ENCODE measurements around the gene ADARB1. TPM values are rescaled to one million over a fixed set of nuclear protein-coding genes. Genes with fewer than 3 reads are reported as not detected.

Gene ADARB1
- total RNA-seq, 3 donors from 2014 or later (not counting 1 experiment from before 2014, with no cell fraction given): 20.7 to 28.0 (median 26.6) TPM

DNA sequence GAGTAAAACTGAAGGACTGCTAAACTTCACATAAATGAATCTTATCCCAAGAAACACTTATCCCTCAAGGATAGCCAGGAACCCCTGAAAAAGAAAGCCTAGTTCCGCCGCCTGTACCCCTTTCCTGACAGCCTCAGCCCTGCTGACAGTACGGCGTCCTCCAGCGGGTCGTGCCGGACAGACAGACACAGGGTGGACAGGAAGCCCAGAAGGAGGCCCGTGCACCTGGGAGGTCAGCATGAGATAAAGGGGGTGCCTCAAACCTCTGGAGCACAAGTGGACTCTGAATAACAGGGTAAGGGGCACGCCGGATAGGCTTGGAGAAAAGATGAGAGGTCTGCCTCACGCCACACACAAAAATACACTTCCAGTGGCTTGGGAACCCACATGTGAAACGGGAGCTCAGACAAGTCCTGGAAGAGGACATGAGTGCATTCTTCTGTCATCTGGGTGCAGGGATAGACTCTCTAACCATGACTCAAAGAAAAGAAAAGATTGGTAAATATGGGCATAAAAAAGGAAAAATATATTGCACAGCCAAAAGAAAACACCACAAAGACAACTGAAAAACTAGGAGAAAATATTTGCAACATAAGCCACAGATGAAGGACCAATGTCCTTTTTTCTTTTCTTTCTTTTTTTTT lies 17.3 kb upstream of the ADARB1 start:
- TF ChIP-seq, protein P1, sequence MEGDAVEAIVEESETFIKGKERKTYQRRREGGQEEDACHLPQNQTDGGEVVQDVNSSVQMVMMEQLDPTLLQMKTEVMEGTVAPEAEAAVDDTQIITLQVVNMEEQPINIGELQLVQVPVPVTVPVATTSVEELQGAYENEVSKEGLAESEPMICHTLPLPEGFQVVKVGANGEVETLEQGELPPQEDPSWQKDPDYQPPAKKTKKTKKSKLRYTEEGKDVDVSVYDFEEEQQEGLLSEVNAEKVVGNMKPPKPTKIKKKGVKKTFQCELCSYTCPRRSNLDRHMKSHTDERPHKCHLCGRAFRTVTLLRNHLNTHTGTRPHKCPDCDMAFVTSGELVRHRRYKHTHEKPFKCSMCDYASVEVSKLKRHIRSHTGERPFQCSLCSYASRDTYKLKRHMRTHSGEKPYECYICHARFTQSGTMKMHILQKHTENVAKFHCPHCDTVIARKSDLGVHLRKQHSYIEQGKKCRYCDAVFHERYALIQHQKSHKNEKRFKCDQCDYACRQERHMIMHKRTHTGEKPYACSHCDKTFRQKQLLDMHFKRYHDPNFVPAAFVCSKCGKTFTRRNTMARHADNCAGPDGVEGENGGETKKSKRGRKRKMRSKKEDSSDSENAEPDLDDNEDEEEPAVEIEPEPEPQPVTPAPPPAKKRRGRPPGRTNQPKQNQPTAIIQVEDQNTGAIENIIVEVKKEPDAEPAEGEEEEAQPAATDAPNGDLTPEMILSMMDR (IDR thresholded peaks at IDR 0.05): no peak
- H3K27me3 ChIP-seq (ENCODE audit: control insufficient read depth, insufficient read depth, low read length): peaks cover 3% of the 10 kb centered on the region
- no peaks in the 10 kb centered on the region for H3K9me3 Mint-ChIP-seq
- WGBS (ENCODE audit: insufficient coverage): 83% methylated on average over 11 of the region's 12 CpGs
- H3K27ac ChIP-seq (ENCODE audit: low read length): no peak overlapping the region
- no peak overlapping the region for H3K4me3 ChIP-seq (ENCODE audit: low read length)
- peaks cover 35 to 39% of the 10 kb centered on the region in 2 donors for H3K27me3 Mint-ChIP-seq (ENCODE audit: low read depth in 2 of 2)
- H3K4me3 Mint-ChIP-seq: no peak overlapping the region
- DNase-seq (no peak), ATAC-seq (no peak)
- no peaks in the 10 kb centered on the region for H3K4me1 Mint-ChIP-seq
- H3K27ac Mint-ChIP-seq: no peak overlapping the region
- intact Hi-C loops (cut with micrococcal nuclease): no loop called here
- no peaks in the 10 kb centered on the region for H3K36me3 ChIP-seq (ENCODE audit: control insufficient read depth, insufficient read depth, low read length)
- no peaks in the 10 kb centered on the region for H3K4me1 ChIP-seq (ENCODE audit: control insufficient read depth, insufficient read depth, low read length)
- H3K9me3 ChIP-seq (ENCODE audit: control insufficient read depth, insufficient read depth, low read length): no peaks in the 10 kb centered on the region
- H3K36me3 Mint-ChIP-seq: no peaks in the 10 kb centered on the region

DNA sequence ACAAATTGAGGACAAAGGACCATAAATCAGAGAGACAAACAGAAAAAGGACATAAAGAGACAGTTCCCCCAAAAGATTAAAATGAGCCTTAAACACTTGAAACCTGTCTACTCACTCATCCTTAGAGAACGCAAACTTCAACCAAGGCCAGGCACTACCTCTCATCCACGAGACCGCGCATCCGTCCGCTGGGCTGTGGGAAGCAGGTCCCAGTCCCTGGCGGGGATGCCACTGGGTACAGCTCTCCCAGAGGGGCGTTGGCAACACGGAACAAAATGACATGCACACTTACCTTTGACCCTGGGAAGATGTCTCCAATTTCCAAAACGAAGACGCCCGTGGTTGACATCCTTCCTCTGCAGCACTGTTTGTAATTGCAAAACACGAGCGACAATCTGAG lies 16.5 kb upstream of the ADARB1 start:
- no peaks in the 10 kb centered on the region for H3K4me1 ChIP-seq (ENCODE audit: control insufficient read depth, insufficient read depth, low read length)
- no peaks in the 10 kb centered on the region for H3K9me3 Mint-ChIP-seq
- ATAC-seq (no peak), DNase-seq (no peak)
- H3K36me3 Mint-ChIP-seq: no peaks in the 10 kb centered on the region
- H3K27me3 Mint-ChIP-seq (ENCODE audit: low read depth in 2 of 2): peaks cover 33 to 39% of the 10 kb centered on the region in 2 donors
- no peak overlapping the region for H3K27ac Mint-ChIP-seq
- peaks cover 3% of the 10 kb centered on the region for H3K27me3 ChIP-seq (ENCODE audit: control insufficient read depth, insufficient read depth, low read length)
- WGBS (ENCODE audit: insufficient coverage): 80% methylated on average over 14 of the region's 14 CpGs
- no peak overlapping the region for H3K27ac ChIP-seq (ENCODE audit: low read length)
- H3K4me3 ChIP-seq (ENCODE audit: low read length): no peak overlapping the region
- no peak overlapping the region for H3K4me3 Mint-ChIP-seq
- intact Hi-C loops (cut with micrococcal nuclease): no loop called here
- TF ChIP-seq, protein P1 (IDR thresholded peaks at IDR 0.05): no peak
- no peaks in the 10 kb centered on the region for H3K4me1 Mint-ChIP-seq
- H3K36me3 ChIP-seq (ENCODE audit: control insufficient read depth, insufficient read depth, low read length): no peaks in the 10 kb centered on the region
- H3K9me3 ChIP-seq (ENCODE audit: control insufficient read depth, insufficient read depth, low read length): no peaks in the 10 kb centered on the region

DNA sequence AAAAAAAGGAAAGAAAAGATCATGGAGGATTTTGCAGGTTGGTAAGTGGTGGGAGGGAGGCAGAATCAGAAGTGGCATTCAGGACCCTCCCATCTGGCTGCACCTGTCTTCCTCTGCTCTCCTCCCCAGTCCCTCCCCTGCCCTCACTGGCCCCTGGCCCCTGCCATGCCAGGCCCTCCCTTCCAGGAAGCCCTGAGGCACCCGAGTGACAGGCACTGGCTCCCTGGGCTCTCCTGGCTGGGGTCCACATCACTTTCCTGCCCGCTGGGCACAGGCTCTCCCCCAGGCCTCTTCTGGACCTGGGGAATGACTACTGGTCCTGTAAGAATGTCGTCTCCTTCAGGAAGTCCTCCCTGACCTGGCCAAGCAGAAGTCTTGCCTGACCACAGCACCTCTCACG lies 15.3 kb upstream of the ADARB1 start:
- DNase-seq (no peak), ATAC-seq (no peak)
- no peaks in the 10 kb centered on the region for H3K4me1 ChIP-seq (ENCODE audit: control insufficient read depth, insufficient read depth, low read length)
- Mint-ChIP-seq H3K4me1 (no peaks in the 10 kb centered on the region), H3K4me3 (no peak overlapping the region), H3K27ac (no peak overlapping the region), H3K27me3 (ENCODE audit: low read depth in 2 of 2) (peaks cover 25 to 37% of the 10 kb centered on the region in 2 donors), H3K9me3 (no peaks in the 10 kb centered on the region), H3K36me3 (no peaks in the 10 kb centered on the region)
- no peak overlapping the region for H3K4me3 ChIP-seq (ENCODE audit: low read length)
- 65% methylated on average over 4 of the region's 4 CpGs for WGBS (ENCODE audit: insufficient coverage)
- H3K27ac ChIP-seq (ENCODE audit: low read length): no peak overlapping the region
- intact Hi-C loops (cut with micrococcal nuclease): no loop called here
- H3K9me3 ChIP-seq (ENCODE audit: control insufficient read depth, insufficient read depth, low read length): no peaks in the 10 kb centered on the region
- no peaks in the 10 kb centered on the region for H3K36me3 ChIP-seq (ENCODE audit: control insufficient read depth, insufficient read depth, low read length)
- TF ChIP-seq, protein P1 (IDR thresholded peaks at IDR 0.05): no peak
- H3K27me3 ChIP-seq (ENCODE audit: control insufficient read depth, insufficient read depth, low read length): peaks cover 3% of the 10 kb centered on the region

DNA sequence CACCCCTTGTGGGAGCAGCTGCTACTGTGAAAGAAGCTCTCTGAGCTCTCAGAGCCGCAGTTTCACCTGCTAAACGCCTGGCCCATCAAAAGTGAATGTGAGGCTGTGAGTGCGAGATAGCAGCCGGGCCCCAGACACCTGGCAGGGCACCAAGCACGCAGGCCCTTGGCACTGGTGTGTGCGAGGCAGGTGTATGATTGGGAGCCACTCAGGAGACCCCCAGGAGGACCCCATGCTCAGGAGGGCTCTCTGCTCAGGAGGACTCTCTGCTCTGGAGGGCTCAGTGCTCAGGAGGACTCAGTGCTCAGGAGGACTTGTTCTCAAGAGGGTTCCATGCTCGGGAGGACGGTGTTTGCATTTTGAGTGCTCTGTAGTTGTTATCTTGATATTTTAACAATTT lies 14.3 kb upstream of the ADARB1 start:
- H3K4me1 Mint-ChIP-seq: no peaks in the 10 kb centered on the region
- peaks cover 19 to 30% of the 10 kb centered on the region in 2 donors for H3K27me3 Mint-ChIP-seq (ENCODE audit: low read depth in 2 of 2)
- H3K36me3 Mint-ChIP-seq: no peaks in the 10 kb centered on the region
- DNase-seq (no peak), ATAC-seq (no peak)
- H3K27ac Mint-ChIP-seq: no peak overlapping the region
- Histone ChIP-seq H3K27ac (ENCODE audit: low read length) (no peak overlapping the region), H3K36me3 (ENCODE audit: control insufficient read depth, insufficient read depth, low read length) (no peaks in the 10 kb centered on the region), H3K4me3 (ENCODE audit: low read length) (no peak overlapping the region), H3K27me3 (ENCODE audit: control insufficient read depth, insufficient read depth, low read length) (no peaks in the 10 kb centered on the region), H3K4me1 (ENCODE audit: control insufficient read depth, insufficient read depth, low read length) (no peaks in the 10 kb centered on the region), H3K9me3 (ENCODE audit: control insufficient read depth, insufficient read depth, low read length) (no peaks in the 10 kb centered on the region)
- WGBS (ENCODE audit: insufficient coverage): 90% methylated on average over 8 of the region's 8 CpGs
- intact Hi-C loops (cut with micrococcal nuclease): no loop called here
- TF ChIP-seq, protein P1 (IDR thresholded peaks at IDR 0.05): no peak
- no peaks in the 10 kb centered on the region for H3K9me3 Mint-ChIP-seq
- no peak overlapping the region for H3K4me3 Mint-ChIP-seq
